Cardiac fibroblast (primary cell): ENCODE results near the gene ARMH1.

Experiments
- DNase-seq, 2 donors: peaks; one replicate each; pipeline versions ENCODE4 v3.0.0 to v3.0.0-alpha.2; 2010; ENCODE audit warnings: low read depth in 2 of 2
- H3K4me3 ChIP-seq, 2 donors: replicated peaks in 1 of 2; 1 replicate in 1 of 2; 2 replicates in 1 of 2; pipeline ENCODE4 v1.5.1; 2011; ENCODE audit warnings: low read depth in 2 of 2, low read length in 2 of 2, mild to moderate bottlenecking in 2 of 2, moderate library complexity in 1 of 2
- TF ChIP-seq, protein P1 (sequence below): IDR thresholded peaks from one replicate; pipeline ENCODE4 v1.5.1; 2011; ENCODE audit warnings: low read depth, mild to moderate bottlenecking, low read length, inconsistent platforms

The ARMH1 gene

DNA sequence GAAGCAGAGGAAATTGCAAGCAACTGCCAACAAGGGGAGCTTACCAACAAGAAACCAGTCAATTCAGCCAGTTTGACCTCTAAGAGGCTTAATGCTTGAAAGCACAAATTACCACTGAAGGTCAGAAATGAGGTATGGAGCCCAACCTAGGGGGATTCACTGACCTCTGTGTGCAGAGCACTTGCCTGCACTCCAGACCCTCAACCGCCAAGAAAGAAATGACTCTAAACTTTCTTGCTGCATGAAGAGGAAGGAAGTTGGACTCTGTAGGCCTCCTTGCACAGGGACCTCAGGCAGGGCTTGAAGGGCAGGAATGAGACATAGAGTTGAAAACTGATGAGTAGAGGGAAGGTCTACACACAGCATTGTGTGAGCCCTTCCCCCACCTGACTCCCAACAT, 10.0 kb downstream of the ARMH1 start:
- no peak for DNase-seq
- no peak overlapping the region for H3K4me3 ChIP-seq
- TF ChIP-seq, protein P1, sequence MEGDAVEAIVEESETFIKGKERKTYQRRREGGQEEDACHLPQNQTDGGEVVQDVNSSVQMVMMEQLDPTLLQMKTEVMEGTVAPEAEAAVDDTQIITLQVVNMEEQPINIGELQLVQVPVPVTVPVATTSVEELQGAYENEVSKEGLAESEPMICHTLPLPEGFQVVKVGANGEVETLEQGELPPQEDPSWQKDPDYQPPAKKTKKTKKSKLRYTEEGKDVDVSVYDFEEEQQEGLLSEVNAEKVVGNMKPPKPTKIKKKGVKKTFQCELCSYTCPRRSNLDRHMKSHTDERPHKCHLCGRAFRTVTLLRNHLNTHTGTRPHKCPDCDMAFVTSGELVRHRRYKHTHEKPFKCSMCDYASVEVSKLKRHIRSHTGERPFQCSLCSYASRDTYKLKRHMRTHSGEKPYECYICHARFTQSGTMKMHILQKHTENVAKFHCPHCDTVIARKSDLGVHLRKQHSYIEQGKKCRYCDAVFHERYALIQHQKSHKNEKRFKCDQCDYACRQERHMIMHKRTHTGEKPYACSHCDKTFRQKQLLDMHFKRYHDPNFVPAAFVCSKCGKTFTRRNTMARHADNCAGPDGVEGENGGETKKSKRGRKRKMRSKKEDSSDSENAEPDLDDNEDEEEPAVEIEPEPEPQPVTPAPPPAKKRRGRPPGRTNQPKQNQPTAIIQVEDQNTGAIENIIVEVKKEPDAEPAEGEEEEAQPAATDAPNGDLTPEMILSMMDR, result no peak

- TF ChIP-seq, protein P1, result no peak
- H3K4me3 ChIP-seq, result no peak overlapping the region
- no peak for DNase-seq
Observed at GRCh38 chr1:44685218-44685617, 10.7 kb downstream of the ARMH1 start.

DNA sequence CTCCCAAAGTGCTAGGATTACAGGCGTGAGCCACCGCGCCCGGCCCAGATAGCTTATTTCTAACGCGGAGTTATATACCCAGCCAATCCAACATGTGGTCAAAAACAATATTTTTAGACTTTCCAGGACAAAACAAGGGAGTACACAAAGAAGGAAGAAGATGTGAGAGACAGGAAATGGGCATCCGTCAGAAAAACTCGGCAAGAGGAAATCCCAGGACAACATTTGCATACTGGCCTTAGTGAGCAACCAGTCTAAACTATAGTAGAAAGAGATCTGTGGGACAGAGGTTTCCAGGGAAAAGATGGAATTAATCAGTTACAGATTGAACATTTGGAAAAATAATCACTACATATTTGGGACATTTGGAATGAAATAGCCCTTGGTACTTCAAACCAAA, 11.4 kb downstream of the ARMH1 start:
- DNase-seq, result no peak
- TF ChIP-seq, protein P1, result no peak
- H3K4me3 ChIP-seq, result no peak overlapping the region

- H3K4me3 ChIP-seq, result no peak overlapping the region
- DNase-seq, result no peak
- TF ChIP-seq, protein P1, result no peak
Observed at GRCh38 chr1:44688760-44689446, 14.4 kb downstream of the ARMH1 start.

DNA sequence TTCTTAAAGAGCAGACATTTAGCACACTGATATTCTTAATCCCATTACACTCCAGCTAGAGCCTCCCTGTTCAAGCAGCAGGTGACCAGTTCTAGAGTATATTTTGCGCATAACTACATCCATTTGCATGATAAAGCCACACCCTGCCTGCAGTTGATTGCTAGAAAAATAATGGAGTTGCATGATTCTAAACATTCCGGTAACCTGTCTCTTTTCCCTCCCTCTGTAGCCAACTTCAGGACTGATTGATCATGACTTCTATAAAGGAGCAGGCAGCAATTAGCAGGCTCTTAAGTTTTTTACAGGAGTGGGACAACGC, 14.9 kb downstream of the ARMH1 start:
- DNase-seq, result no peak
- H3K4me3 ChIP-seq, result no peak overlapping the region
- TF ChIP-seq, protein P1, result no peak

DNA sequence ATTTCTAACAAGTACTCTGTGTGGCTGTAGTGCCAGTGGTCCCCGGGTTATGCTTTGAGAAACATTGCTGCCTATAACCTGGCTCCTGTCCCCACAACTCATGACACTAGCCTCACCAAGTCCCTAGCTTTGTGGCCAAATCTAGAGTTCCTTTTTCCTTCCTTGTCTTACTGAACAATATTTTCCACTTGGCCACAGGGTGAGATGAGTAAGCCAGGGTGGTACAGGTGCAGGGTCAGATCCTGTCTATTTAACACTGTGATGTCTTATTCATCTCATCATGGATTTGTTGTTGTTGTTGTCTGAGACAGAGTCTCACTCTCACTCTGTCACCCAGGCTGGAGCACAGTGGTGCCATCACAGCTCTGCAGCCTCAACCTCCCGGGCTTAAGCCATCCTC, 18.6 kb downstream of the ARMH1 start:
- TF ChIP-seq, protein P1, result no peak
- no peak for DNase-seq
- H3K4me3 ChIP-seq, result no peak overlapping the region

GRCh38 chr1:44693900-44694299, 19.4 kb downstream of the ARMH1 start:
- TF ChIP-seq, protein P1, result no peak
- no peak for DNase-seq
- no peak overlapping the region for H3K4me3 ChIP-seq
